Activated CD4-positive, alpha-beta T cell treated with anti-CD3 and anti-CD28 coated beads for 36 hours (primary cell): ENCODE data around the gene TNS4. TPM values are rescaled to one million over a fixed set of nuclear protein-coding genes. Genes with fewer than 3 reads are reported as not detected.

Source experiments
- ATAC-seq: fragments of 200-7000 bp; cut with Tn5 transposase; one replicate; pipeline ENCODE4 v1.10.0; 2021; ENCODE audit warnings: mild to moderate bottlenecking, moderate library complexity
- CTCF ChIA-PET: fragments of 350-600 bp; sonication (Branson Sonifier 250); formaldehyde crosslinking; loops from one replicate; lab custom pipeline; 2021; ENCODE audit warnings: antibody characterized with exemption; lab: Charles Lee
- POLR2A ChIA-PET: fragments of 350-600 bp; sonication (Branson Sonifier 250); formaldehyde crosslinking; loops from one replicate; lab custom pipeline; 2021; ENCODE audit warnings: antibody characterized with exemption, inconsistent platforms; lab: Charles Lee
- DNase-seq: peaks from one replicate; pipeline ENCODE4 v3.0.0-alpha.2; 2020
- H3K27ac Mint-ChIP-seq: one replicate; pipeline ENCODE4 v1.8.0; 2021; ENCODE audit warnings: mixed read lengths
- H3K27me3 Mint-ChIP-seq: one replicate; pipeline ENCODE4 v1.8.0; 2021; ENCODE audit warnings: mixed read lengths
- H3K36me3 Mint-ChIP-seq: one replicate; pipeline ENCODE4 v1.8.0; 2021; ENCODE audit warnings: low read depth, mixed read lengths
- H3K4me1 Mint-ChIP-seq: one replicate; pipeline ENCODE4 v1.8.0; 2021; ENCODE audit warnings: mixed read lengths
- H3K4me3 Mint-ChIP-seq: one replicate; pipeline ENCODE4 v1.8.0; 2021; ENCODE audit warnings: mild to moderate bottlenecking, moderate library complexity, mixed read lengths
- H3K9me3 Mint-ChIP-seq: one replicate; pipeline ENCODE4 v1.8.0; 2021; ENCODE audit warnings: low read depth, mixed read lengths
- intact Hi-C, 2 experiments: fragments of 100-400 bp; cut with DNase I in 1 of 2; cut with micrococcal nuclease in 1 of 2; formaldehyde crosslinking; loops; one replicate each; pipeline versions ENCODE4 v1.14.2 to v1.15.1; 2022 to 2024; cut with DNase I, micrococcal nuclease
- total RNA-seq, 2 experiments: library from RNA; stranded (reverse); gene quantifications; one replicate each; pipeline ENCODE4 v1.2.3, GENCODE V29; 2021

The TNS4 gene
- total RNA-seq, 2 experiments from 2014 or later, result 10.8 to 12.8 TPM

DNA sequence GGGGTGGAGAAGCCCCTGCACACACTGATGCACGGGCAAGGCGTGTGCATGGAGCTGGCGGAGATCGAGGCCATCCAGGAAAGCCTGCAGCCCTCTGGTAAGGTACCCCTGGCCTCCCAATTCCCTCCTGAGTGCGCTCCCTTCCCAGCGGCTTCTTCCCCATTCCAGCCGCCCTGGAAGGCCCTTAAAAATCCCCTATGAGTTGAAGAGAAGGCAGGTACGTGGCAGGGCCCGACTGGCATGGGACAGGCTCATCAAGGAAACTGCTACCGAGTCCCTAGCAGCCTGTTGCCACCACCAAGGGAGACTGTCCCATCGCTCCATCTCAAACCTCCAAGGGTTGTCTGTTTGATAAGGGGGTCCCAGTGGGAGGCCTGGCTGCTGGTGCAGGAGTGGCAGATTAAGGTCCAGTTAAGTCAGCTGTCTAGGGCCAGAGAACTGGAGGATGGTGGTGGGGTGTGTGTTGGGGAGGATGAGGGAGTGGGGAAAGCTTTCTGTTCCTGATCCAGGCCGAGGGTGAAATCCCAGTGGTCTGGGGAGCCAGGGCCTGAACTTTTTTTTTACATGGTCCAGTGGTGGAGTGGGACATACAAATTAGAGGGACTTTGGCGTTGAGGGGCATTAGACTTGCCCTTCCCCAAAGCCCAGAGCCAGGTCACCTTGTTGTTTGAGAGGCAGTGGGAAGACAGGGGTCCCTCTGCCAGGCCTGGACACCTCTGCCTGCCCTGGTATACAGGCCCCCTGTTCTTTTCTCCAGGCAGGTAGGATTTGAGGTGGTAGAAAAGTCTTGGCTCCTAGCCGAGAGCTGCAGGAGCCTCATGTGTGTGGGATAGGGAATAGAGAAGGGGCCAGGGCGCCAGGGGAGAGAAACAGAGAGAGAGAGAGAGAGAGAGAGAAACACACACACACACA lies 57.2 kb downstream of the TNS4 start:
- H3K36me3 Mint-ChIP-seq, result peaks cover 7% of the 10 kb centered on the region
- H3K9me3 Mint-ChIP-seq, result no peaks in the 10 kb centered on the region
- peaks cover 45% of the 10 kb centered on the region for H3K4me1 Mint-ChIP-seq
- CTCF ChIA-PET, result interaction anchor here (0.5 to 2.4 kb wide), 18 partner anchors 11 to 141 kb away, joined by 3 to 21 read pairs (median 4); partner anchors contain the start of gene TOP2A
- ATAC-seq (peak; percentile 3), DNase-seq (peak; percentile 36)
- peak overlapping the region; percentile 88 for H3K27ac Mint-ChIP-seq
- POLR2A ChIA-PET, result interaction anchor here (0.6 to 2.2 kb wide), 4 partner anchors 19 to 116 kb away, joined by 3 to 6 read pairs (median 4); no protein-coding TSS in a partner anchor
- H3K27me3 Mint-ChIP-seq, result peaks cover 5% of the 10 kb centered on the region
- H3K4me3 Mint-ChIP-seq, result peak overlapping the region; percentile 70
- intact Hi-C loops, result loop anchor here (1.0 to 5.0 kb wide), 8 partner anchors 27 to 178 kb away; partner anchors contain the start of gene TOP2A (in 1 of the 2)

DNA sequence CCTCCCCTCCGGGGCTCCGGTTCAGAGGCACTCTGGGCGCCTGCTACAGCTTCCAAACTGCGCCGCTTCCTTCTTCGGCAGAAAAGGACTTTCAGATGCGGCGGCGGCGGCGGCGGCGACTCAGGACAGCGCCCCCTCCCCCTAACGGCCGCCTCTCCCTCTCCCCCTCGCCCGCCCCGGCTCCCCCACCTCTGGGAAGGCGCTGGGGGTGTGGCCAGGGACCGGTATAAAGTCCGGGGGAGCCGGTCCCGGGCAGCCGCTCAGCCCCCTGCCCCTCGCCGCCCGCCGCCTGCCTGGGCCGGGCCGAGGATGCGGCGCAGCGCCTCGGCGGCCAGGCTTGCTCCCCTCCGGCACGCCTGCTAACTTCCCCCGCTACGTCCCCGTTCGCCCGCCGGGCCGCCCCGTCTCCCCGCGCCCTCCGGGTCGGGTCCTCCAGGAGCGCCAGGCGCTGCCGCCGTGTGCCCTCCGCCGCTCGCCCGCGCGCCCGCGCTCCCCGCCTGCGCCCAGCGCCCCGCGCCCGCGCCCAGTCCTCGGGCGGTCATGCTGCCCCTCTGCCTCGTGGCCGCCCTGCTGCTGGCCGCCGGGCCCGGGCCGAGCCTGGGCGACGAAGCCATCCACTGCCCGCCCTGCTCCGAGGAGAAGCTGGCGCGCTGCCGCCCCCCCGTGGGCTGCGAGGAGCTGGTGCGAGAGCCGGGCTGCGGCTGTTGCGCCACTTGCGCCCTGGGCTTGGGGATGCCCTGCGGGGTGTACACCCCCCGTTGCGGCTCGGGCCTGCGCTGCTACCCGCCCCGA lies 58.0 kb downstream of the TNS4 start, which contains the start of gene IGFBP4:
IGFBP4 (plus strand) TSS at position 255 of the 792 bp plus-strand sequence; CDS start at position 541, 286 bp downstream.
- Mint-ChIP-seq H3K36me3 (peaks cover 7% of the 10 kb centered on the region), H3K9me3 (no peaks in the 10 kb centered on the region), H3K4me1 (peaks cover 42% of the 10 kb centered on the region), H3K27me3 (peaks cover 5% of the 10 kb centered on the region), H3K27ac (peak within 1 kb of the TSS; percentile 88), H3K4me3 (peak within 1 kb of the TSS; percentile 70)
- CTCF ChIA-PET, result interaction anchor here (0.5 to 2.4 kb wide), 16 partner anchors 16 to 140 kb away, joined by 3 to 21 read pairs (median 4); partner anchors contain the start of gene TOP2A
- DNase-seq, result peak; percentile 83
- intact Hi-C loops, result loop anchor here (1.0 to 5.0 kb wide), 7 partner anchors 26 to 179 kb away; partner anchors contain the start of gene TOP2A (in 1 of the 2)
- POLR2A ChIA-PET, result interaction anchor here (0.6 to 2.2 kb wide), 5 partner anchors 19 to 117 kb away, joined by 3 to 6 read pairs (median 3); partner anchors contain the start of gene TOP2A
- peak; percentile 68 for ATAC-seq

- Mint-ChIP-seq H3K4me1 (peaks cover 34% of the 10 kb centered on the region), H3K27ac (peak overlapping the region; percentile 19), H3K27me3 (peaks cover 4% of the 10 kb centered on the region), H3K9me3 (no peaks in the 10 kb centered on the region), H3K36me3 (peaks cover 7% of the 10 kb centered on the region), H3K4me3 (peak overlapping the region; percentile 70)
- ATAC-seq (no peak), DNase-seq (no peak)
- intact Hi-C loops, result loop anchor here (1.0 to 5.0 kb wide), 7 partner anchors 25 to 180 kb away; partner anchors contain the start of gene TOP2A (in 1 of the 2)
- POLR2A ChIA-PET, result interaction anchor here (1.0 to 2.2 kb wide), 2 partner anchors 25 to 89 kb away, joined by 3 to 6 read pairs; partner anchors contain the start of gene TOP2A
- CTCF ChIA-PET, result interaction anchor here (0.6 to 2.7 kb wide), 7 partner anchors 18 to 692 kb away, joined by 3 to 14 read pairs (median 3); no protein-coding TSS in a partner anchor
These were observed 58.8 kb downstream of the TNS4 start for GRCh38 chr17:40442392-40443195.

DNA sequence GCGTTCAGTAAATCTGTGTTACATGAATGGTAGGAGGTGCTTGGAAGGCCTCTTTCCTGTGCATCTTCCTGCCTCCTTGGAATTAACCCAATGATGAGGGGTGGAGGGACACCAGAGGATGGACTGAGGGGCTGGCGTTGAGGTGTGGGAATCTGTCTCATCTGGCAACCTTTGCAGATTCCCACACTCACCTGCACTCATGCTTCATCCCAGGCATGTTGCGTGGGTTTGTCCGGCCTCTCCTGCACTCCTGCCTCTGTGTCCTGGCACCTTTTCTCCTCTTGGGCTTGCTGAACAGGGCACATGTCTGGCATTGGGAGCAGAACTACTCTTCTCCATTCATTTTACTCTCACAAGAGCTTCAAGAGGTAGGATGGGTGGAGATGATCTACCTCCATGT lies 61.3 kb downstream of the TNS4 start:
- H3K9me3 Mint-ChIP-seq, result no peaks in the 10 kb centered on the region
- H3K4me3 Mint-ChIP-seq, result no peak overlapping the region
- no peak for DNase-seq
- peaks cover 18% of the 10 kb centered on the region for H3K4me1 Mint-ChIP-seq
- peaks cover 3% of the 10 kb centered on the region for H3K27me3 Mint-ChIP-seq
- no peak for ATAC-seq
- H3K36me3 Mint-ChIP-seq, result peaks cover 4% of the 10 kb centered on the region
- ChIA-PET CTCF (interaction anchor here (1.0 to 2.7 kb wide), 5 partner anchors 13 to 115 kb away, joined by 3 to 14 read pairs (median 3); partner anchors contain the start of gene TOP2A), POLR2A (interaction anchor here (0.7 kb wide), 1 partner anchor 36 kb away, joined by 4 read pairs; no protein-coding TSS in a partner anchor)
- intact Hi-C loops, result loop anchor here (5.0 kb wide), 3 partner anchors 38 to 182 kb away; no protein-coding TSS in a partner anchor
- no peak overlapping the region for H3K27ac Mint-ChIP-seq

DNA sequence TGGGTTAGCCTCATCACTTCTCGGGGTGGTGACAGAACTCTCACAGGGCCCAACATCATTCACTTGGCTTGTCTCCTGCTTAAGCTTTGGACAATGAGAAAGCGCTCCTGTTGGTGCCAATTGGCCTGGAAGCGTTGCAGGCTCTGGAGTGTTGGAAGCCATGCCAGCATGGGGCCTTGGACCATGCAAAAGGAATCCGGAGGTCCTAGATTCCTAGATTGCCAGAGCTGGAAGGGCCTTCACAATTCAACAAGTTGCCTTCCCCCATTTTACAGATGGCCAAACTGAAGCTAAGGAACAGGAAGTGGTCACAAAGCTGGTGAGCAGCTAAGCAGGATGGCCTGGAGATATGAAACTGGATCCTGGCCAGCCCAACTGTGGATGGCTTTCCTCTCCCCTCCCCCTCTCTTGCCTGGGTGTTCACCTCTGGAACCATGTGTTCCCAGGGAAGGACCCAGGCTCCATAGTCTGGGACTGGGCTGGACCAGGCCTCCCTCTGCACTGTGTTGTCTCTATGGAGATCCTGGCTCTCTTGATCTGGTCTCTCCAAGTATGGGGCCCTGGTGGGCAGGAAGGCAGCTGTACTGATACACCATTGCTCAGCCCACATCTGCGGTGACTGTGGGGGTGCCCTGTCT lies 64.2 kb downstream of the TNS4 start:
- Mint-ChIP-seq H3K36me3 (no peaks in the 10 kb centered on the region), H3K4me3 (no peak overlapping the region), H3K27ac (no peak overlapping the region), H3K4me1 (peaks cover 9% of the 10 kb centered on the region), H3K27me3 (no peaks in the 10 kb centered on the region), H3K9me3 (no peaks in the 10 kb centered on the region)
- CTCF ChIA-PET, result interaction anchor here (0.6 to 2.9 kb wide), 7 partner anchors 10 to 1326 kb away, joined by 3 to 15 read pairs (median 3); partner anchors contain the start of gene TOP2A
- DNase-seq (no peak), ATAC-seq (no peak)
- POLR2A ChIA-PET, result interaction anchor here (0.6 kb wide), 1 partner anchor 70 kb away, joined by 3 read pairs; no protein-coding TSS in a partner anchor
- intact Hi-C loops, result no loop called here

GRCh38 chr17:40436636-40437035 lies 64.8 kb downstream of the TNS4 start:
- intact Hi-C loops, result no loop called here
- Mint-ChIP-seq H3K4me1 (peaks cover 9% of the 10 kb centered on the region), H3K27ac (no peak overlapping the region), H3K27me3 (no peaks in the 10 kb centered on the region), H3K9me3 (no peaks in the 10 kb centered on the region), H3K4me3 (no peak overlapping the region), H3K36me3 (no peaks in the 10 kb centered on the region)
- ATAC-seq (no peak), DNase-seq (no peak)
- ChIA-PET CTCF (interaction anchor here (0.7 to 2.9 kb wide), 3 partner anchors 11 to 1326 kb away, joined by 3 to 15 read pairs (median 3); no protein-coding TSS in a partner anchor), POLR2A (no interaction called here)

DNA sequence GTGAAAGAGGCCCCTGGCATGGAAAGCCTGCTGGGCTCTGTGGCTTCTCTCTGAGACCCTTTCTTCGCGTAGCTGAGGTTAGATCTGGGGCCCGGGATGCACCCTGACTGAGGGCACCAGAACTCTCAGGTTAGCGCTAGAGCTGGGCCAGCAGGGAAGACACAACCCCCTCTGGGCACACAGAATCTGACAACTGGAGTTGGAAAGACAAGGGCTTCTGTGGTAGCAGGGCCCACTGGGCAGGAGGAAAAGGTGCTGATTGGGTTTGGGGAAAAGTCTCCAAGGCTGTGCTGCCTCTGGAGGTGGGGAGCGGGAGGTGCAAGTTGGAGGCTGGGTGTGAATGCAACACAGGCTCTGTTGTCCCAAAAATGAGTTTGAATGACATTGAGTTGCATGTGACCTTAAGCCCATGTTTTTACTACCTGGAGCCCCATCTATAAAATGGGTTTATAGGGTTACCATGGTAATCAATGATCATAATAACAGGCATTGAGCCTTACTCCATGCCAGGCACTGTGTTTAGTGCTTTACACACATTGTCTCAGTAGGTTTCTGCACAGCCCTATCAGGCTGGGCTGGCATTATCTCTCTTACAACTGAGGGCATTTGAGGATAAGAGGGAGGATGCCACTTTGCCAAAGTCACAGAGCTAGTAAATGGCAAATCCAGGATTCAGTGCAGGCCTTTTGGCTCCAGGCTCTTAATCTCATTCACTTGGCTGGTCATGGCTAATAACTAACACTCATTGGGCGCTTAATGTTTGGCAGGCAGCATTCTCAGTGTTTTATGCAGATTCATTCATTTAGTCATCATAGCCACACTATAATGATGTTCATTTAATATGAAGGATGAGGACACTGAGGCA lies 67.6 kb downstream of the TNS4 start:
- no peak overlapping the region for H3K27ac Mint-ChIP-seq
- ChIA-PET CTCF (interaction anchor here (0.6 to 1.9 kb wide), 8 partner anchors 16 to 121 kb away, joined by 3 to 5 read pairs (median 3); partner anchors contain the start of gene TOP2A), POLR2A (no interaction called here)

GRCh38 chr17:40432864-40433528 lies 68.4 kb downstream of the TNS4 start:
- POLR2A ChIA-PET, result no interaction called here
- Mint-ChIP-seq H3K27ac (no peak overlapping the region), H3K36me3 (no peaks in the 10 kb centered on the region), H3K4me1 (peaks cover 11% of the 10 kb centered on the region), H3K9me3 (no peaks in the 10 kb centered on the region), H3K4me3 (no peak overlapping the region), H3K27me3 (no peaks in the 10 kb centered on the region)
- intact Hi-C loops, result no loop called here
- ATAC-seq (no peak), DNase-seq (no peak)
- CTCF ChIA-PET, result interaction anchor here (0.6 to 1.9 kb wide), 7 partner anchors 13 to 100 kb away, joined by 3 to 5 read pairs (median 3); no protein-coding TSS in a partner anchor

More for the DNA sequence above, 67.6 kb downstream of the TNS4 start:
- H3K4me3 Mint-ChIP-seq, result no peak overlapping the region
- DNase-seq (peak; percentile 64), ATAC-seq (peak; percentile 85)
- H3K36me3 Mint-ChIP-seq, result no peaks in the 10 kb centered on the region
- H3K4me1 Mint-ChIP-seq, result peaks cover 9% of the 10 kb centered on the region
- intact Hi-C loops, result no loop called here
- no peaks in the 10 kb centered on the region for H3K9me3 Mint-ChIP-seq
- H3K27me3 Mint-ChIP-seq, result no peaks in the 10 kb centered on the region
